Lower leg skin (tissue), 3 donors: ENCODE data around the gene KSR2.

Experiments used
- POLR2A ChIP-seq, 2 donors: fragments of 450-650 bp; IDR thresholded peaks; one replicate each; pipeline ENCODE4 v1.6.1; 2016 to 2017; ENCODE audit warnings: antibody characterized with exemption in 2 of 2, mild to moderate bottlenecking in 1 of 2, moderate library complexity in 1 of 2
- TF ChIP-seq, protein P1 (sequence below), 3 donors: fragments of 450-650 bp; IDR thresholded peaks; one replicate each; pipeline ENCODE4 v1.5.1; 2016; ENCODE audit warnings: antibody characterized with exemption in 3 of 3, mild to moderate bottlenecking in 3 of 3, moderate library complexity in 2 of 3

- TF ChIP-seq, protein P1, sequence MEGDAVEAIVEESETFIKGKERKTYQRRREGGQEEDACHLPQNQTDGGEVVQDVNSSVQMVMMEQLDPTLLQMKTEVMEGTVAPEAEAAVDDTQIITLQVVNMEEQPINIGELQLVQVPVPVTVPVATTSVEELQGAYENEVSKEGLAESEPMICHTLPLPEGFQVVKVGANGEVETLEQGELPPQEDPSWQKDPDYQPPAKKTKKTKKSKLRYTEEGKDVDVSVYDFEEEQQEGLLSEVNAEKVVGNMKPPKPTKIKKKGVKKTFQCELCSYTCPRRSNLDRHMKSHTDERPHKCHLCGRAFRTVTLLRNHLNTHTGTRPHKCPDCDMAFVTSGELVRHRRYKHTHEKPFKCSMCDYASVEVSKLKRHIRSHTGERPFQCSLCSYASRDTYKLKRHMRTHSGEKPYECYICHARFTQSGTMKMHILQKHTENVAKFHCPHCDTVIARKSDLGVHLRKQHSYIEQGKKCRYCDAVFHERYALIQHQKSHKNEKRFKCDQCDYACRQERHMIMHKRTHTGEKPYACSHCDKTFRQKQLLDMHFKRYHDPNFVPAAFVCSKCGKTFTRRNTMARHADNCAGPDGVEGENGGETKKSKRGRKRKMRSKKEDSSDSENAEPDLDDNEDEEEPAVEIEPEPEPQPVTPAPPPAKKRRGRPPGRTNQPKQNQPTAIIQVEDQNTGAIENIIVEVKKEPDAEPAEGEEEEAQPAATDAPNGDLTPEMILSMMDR (IDR thresholded peaks at IDR 0.05): no peak
- no peak for TF ChIP-seq POLR2A (IDR thresholded peaks at IDR 0.05)
Measured at GRCh38 chr12:117933545-117933944, 35.2 kb downstream of the KSR2 start.
